ENCODE measurements around the gene OCA2. TPM values are rescaled to one million over a fixed set of nuclear protein-coding genes. Genes with fewer than 3 reads are reported as not detected.

Gene OCA2
- total RNA-seq, result under 0.01 TPM in 1 of 2 replicates, not detected in the other

GRCh38 chr15:28098766-28099554 is at the start of gene OCA2:
TSS of gene OCA2 (minus strand) at chr15:28099315. CDS start at chr15:28081874, 17,441 bp downstream.

Other genes with a start within 250 kb of the OCA2 start
- 37.1 and 47.7 TPM in 2 replicates for gene HERC2, start 222.9 kb upstream of the OCA2 start, total RNA-seq

Measured in subcutaneous preadipocyte (primary cell).